ENCODE results near the gene CDH4.

The CDH4 gene

GRCh38 chr20:61238813-61239212, 13.2 kb upstream of the CDH4 start:
- Histone ChIP-seq H3K9ac (ENCODE audit: low read length) (no peak overlapping the region), H3K36me3 (ENCODE audit: low read length) (no peaks in the 10 kb centered on the region), H4K20me1 (ENCODE audit: low read depth, low read length) (no peaks in the 10 kb centered on the region), H3K9me2 (replicated peaks; ENCODE audit: insufficient read depth, low read length) (no peaks in the 10 kb centered on the region), H3K4me3 (ENCODE audit: insufficient read depth, low read length, poor library complexity, severe bottlenecking) (no peak overlapping the region), H3F3A (ENCODE audit: insufficient read depth) (no peaks in the 10 kb centered on the region), H2AFZ (ENCODE audit: low read depth, low read length, severe bottlenecking) (no peak overlapping the region), H3K9me3 (ENCODE audit: insufficient read depth, low read length) (no peaks in the 10 kb centered on the region), H3K4me2 (ENCODE audit: low read depth, low read length, poor library complexity, severe bottlenecking) (no peak overlapping the region), H3K27ac (ENCODE audit: low read depth, low read length) (no peak overlapping the region), H3K79me2 (ENCODE audit: insufficient read depth, low read length) (no peaks in the 10 kb centered on the region), H3K27me3 (ENCODE audit: low read length) (no peaks in the 10 kb centered on the region)
- no peak for TF ChIP-seq CTCF (IDR thresholded peaks at IDR 0.05; ENCODE audit: insufficient read depth, low read length, poor library complexity, severe bottlenecking)
- no peak for TF ChIP-seq EZH2phosphoT487 (conservative IDR thresholded peaks at IDR 0.05; ENCODE audit: low read length)

- Histone ChIP-seq H3K36me3 (ENCODE audit: low read length) (no peaks in the 10 kb centered on the region), H4K20me1 (ENCODE audit: low read depth, low read length) (no peaks in the 10 kb centered on the region), H3F3A (ENCODE audit: insufficient read depth) (no peaks in the 10 kb centered on the region), H3K4me2 (ENCODE audit: low read depth, low read length, poor library complexity, severe bottlenecking) (no peak overlapping the region), H2AFZ (ENCODE audit: low read depth, low read length, severe bottlenecking) (no peak overlapping the region), H3K27me3 (ENCODE audit: low read length) (no peaks in the 10 kb centered on the region), H3K9me2 (replicated peaks; ENCODE audit: insufficient read depth, low read length) (no peaks in the 10 kb centered on the region), H3K27ac (ENCODE audit: low read depth, low read length) (no peak overlapping the region), H3K9ac (ENCODE audit: low read length) (no peak overlapping the region), H3K79me2 (ENCODE audit: insufficient read depth, low read length) (no peaks in the 10 kb centered on the region), H3K4me3 (ENCODE audit: insufficient read depth, low read length, poor library complexity, severe bottlenecking) (no peak overlapping the region), H3K9me3 (ENCODE audit: insufficient read depth, low read length) (no peaks in the 10 kb centered on the region)
- TF ChIP-seq CTCF (IDR thresholded peaks at IDR 0.05; ENCODE audit: insufficient read depth, low read length, poor library complexity, severe bottlenecking): no peak
- no peak for TF ChIP-seq EZH2phosphoT487 (conservative IDR thresholded peaks at IDR 0.05; ENCODE audit: low read length)
These were observed 11.2 kb upstream of the CDH4 start for GRCh38 chr20:61240814-61241213.

- Histone ChIP-seq H4K20me1 (ENCODE audit: low read depth, low read length) (no peaks in the 10 kb centered on the region), H3K27me3 (ENCODE audit: low read length) (no peaks in the 10 kb centered on the region), H3K9ac (ENCODE audit: low read length) (no peak overlapping the region), H3K9me2 (replicated peaks; ENCODE audit: insufficient read depth, low read length) (no peaks in the 10 kb centered on the region), H2AFZ (ENCODE audit: low read depth, low read length, severe bottlenecking) (no peak overlapping the region), H3K9me3 (ENCODE audit: insufficient read depth, low read length) (no peaks in the 10 kb centered on the region), H3K36me3 (ENCODE audit: low read length) (no peaks in the 10 kb centered on the region), H3F3A (ENCODE audit: insufficient read depth) (no peaks in the 10 kb centered on the region), H3K79me2 (ENCODE audit: insufficient read depth, low read length) (no peaks in the 10 kb centered on the region), H3K4me2 (ENCODE audit: low read depth, low read length, poor library complexity, severe bottlenecking) (no peak overlapping the region), H3K4me3 (ENCODE audit: insufficient read depth, low read length, poor library complexity, severe bottlenecking) (no peak overlapping the region), H3K27ac (ENCODE audit: low read depth, low read length) (no peak overlapping the region)
- no peak for TF ChIP-seq EZH2phosphoT487 (conservative IDR thresholded peaks at IDR 0.05; ENCODE audit: low read length)
These were observed 7.8 kb upstream of the CDH4 start for GRCh38 chr20:61244213-61244612.

GRCh38 chr20:61246269-61246668, 5.8 kb upstream of the CDH4 start:
- no peaks in the 10 kb centered on the region for H4K20me1 ChIP-seq (ENCODE audit: low read depth, low read length)
- no peak overlapping the region for H3K9ac ChIP-seq (ENCODE audit: low read length)
- H3K9me2 ChIP-seq (replicated peaks; ENCODE audit: insufficient read depth, low read length): no peaks in the 10 kb centered on the region
- no peaks in the 10 kb centered on the region for H3K79me2 ChIP-seq (ENCODE audit: insufficient read depth, low read length)
- H3K27me3 ChIP-seq (ENCODE audit: low read length): no peaks in the 10 kb centered on the region
- H3K4me2 ChIP-seq (ENCODE audit: low read depth, low read length, poor library complexity, severe bottlenecking): no peak overlapping the region
- TF ChIP-seq CTCF (IDR thresholded peaks at IDR 0.05; ENCODE audit: insufficient read depth, low read length, poor library complexity, severe bottlenecking) (no peak), EZH2phosphoT487 (conservative IDR thresholded peaks at IDR 0.05; ENCODE audit: low read length) (no peak)
- H3K4me3 ChIP-seq (ENCODE audit: insufficient read depth, low read length, poor library complexity, severe bottlenecking): no peak overlapping the region
- H3F3A ChIP-seq (ENCODE audit: insufficient read depth): no peaks in the 10 kb centered on the region
- H3K9me3 ChIP-seq (ENCODE audit: insufficient read depth, low read length): no peaks in the 10 kb centered on the region
- no peak overlapping the region for H3K27ac ChIP-seq (ENCODE audit: low read depth, low read length)
- H2AFZ ChIP-seq (ENCODE audit: low read depth, low read length, severe bottlenecking): no peak overlapping the region
- no peaks in the 10 kb centered on the region for H3K36me3 ChIP-seq (ENCODE audit: low read length)
